SIG-M5 treated with dmso at 0.1 percent for 504 hours (cell line): ENCODE data around the gene MFSD1.

Source experiments
- DNase-seq: peaks from one replicate; lab custom pipeline; 2025; ENCODE audit not compliant: unreplicated experiment; lab: John Stamatoyannopoulos, UW

MFSD1 gene

DNA sequence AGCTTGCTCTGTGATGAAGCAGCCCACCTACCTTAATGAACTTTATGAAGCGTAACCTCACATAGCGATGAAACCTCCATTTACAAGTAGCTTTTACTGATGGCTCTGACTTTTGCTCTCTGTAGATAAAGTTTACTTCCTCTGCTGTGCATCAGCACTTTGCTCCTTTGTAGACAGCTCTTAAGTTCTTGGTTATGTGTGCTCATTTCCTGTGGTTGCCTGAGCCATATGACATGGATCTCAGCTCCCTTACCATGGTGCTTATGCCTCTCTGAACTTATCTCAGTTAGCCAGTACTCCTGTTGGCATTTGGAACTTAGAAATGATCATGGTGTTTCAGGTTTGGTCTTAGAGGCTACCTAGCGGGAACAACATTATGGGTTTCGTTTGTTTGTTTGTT, 7.8 kb downstream of the MFSD1 start:
- DNase-seq = peak; percentile 86

DNA sequence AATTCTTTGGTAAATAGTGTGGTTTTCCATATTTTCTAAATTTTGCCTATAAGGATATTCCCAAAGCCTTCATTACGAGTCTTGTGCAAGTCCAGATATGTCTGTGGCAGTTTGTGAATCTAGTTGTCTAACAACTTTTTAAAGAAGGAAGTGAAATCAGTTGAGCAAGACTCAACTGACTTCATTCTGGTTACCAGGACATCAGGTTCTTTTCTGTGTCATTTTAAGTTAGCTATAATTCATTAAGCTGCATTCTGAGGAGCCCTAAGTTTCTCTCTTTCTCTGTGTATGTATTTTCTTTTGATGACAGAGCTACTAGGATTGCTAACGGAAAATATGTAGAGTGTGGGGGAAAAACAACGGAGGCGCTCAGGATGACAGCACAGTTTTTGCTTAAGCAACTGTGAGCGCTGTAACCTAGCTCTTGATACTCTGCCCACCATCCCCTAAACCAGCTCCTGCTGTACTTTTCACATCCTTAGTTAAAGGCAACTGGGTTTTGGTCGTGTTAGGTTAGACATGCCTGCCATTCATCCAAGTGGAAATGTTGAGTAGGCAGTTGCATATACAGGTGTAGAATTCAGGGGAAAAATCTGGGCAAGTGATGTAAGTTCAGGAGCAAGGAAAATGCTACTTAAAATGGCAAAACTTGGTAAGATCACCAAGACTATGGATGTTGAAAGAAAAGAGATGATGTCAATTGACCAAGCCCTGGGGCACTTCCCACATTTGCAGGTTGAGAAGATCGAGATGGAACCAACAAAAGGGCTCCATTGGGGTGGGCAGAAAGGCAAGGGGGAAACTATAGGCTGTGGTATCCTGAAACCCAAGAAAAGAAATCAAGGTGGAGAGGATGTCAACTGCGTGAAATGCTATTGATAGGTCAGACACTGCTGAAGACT, 9.2 kb downstream of the MFSD1 start:
- DNase-seq = peak; percentile 78

DNA sequence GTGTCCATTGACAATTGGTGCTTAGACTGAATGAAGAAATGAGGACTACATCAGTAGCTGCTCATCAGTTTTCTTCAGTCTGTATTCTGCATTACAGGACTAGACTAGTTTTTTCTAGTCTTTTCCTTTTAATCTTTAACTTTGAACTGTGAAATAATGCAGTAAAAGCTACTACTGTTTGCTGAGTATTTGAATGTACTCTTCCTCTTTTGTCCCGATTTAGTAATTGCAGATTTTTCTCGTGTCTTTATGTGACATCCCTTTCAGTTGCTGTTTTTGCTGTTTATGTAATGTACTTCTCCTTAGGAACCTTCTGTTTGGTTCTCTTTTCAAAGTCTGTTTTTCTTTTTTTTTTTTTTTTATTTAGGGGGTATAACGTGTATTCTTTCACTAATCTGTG, 17.4 kb downstream of the MFSD1 start:
- no peak for DNase-seq

DNA sequence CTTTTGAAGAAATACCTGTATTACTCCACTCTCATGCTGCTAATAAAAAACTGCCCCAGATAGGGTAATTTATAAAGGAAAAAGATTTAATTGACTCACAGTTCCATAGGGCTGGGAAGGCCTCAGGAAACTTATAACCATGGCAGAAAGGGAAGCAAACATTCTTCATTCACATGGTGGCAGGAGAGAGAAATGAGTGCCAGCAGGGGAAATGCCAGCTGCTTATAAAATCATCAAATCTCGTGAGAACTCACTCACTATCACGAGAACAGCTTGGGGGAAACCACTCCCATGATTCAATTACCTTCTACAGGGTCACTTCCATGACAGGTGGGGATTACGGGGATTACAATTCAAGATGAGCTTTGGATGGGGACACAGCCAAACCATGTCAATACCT, 18.7 kb downstream of the MFSD1 start:
- no peak for DNase-seq

DNA sequence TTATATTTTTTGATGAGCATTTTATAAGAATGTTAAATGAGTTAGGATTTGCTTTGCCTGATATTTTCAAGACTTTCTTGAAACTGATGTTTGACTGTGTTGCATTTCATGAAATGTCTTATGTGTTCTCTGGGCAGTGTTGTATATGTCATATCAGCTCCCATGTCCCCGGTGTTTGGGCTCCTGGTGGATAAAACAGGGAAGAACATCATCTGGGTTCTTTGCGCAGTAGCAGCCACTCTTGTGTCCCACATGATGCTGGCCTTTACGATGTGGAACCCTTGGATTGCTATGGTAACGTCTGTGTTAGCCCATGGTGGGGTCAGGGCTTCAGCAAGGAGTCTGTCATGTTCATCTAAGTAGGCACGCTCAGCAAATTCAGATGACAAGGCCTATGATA, 20.0 kb downstream of the MFSD1 start:
- no peak for DNase-seq

DNA sequence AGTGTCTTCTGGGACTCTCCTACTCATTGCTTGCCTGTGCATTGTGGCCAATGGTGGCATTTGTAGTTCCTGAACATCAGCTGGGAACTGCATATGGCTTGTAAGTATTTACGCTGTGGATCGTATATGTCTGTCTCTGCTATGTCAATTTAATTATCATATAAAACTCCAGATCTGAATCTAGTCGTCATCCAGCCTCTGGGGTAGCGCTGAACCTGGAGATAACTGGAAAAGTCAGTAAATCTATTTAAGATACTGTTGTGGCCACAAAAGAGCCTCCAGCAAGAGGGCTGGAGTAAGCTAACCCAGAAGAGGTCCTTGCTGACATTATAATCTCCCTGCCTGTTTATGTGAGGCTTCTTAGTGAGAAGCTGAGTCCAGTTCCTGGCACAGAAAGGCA, 21.6 kb downstream of the MFSD1 start:
- DNase-seq = no peak

DNA sequence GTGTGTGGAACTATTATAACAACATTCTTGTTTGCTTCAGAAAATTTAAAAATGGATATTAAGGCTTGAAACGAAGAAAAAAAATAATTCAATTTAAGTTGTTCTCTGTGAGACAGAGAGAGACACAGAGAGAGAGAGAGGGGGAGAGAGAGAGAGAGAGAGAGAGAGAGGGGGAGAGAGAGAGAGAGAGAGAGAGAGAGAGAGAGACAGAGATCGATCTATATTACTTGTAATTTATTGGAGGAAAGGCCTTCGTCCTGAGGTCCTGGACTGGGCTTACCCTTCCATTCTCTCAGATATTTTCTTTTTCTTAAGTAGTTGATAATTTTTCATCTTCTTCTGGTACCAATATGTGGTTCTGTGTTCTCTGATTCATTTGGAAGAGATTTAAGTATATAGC, 25.9 kb downstream of the MFSD1 start:
- DNase-seq = no peak

DNA sequence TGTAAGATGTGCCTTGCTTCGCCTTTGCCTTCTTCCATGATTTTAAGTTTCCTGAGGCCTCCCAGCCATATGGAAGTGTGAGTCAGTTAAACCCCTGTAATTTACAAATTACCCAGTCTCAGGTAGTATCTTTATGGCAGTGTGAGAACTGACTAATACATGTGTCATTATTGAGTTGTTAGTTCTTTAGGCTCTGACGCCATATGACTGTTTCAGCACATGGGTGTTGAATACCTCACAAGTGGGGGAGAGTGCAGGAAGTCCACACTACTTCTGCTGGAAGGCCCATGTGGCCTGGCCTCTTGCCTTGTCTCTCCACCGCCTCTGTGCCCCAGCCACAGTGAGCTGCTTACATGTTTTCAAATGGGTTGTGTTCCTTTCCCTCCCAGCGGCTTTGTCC, 28.5 kb downstream of the MFSD1 start:
- DNase-seq = no peak

DNA sequence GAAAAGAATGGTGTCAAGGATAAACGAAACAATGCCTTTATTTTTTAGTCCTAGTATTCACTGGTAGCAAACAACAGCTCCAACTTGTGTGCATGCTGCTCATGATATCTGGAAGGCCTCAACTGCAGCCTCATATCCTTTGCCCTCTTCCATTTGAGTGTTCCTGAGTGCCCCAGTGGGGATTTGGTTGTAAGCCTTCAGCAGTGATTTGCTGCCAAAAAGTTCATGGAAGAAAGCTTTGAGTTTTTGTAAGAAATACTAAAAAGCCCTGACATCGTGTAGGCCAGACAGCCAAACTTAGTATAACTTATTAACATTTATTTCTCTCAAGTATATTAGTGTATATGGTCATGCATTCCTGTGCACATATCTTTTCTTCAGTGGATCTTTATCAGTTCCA, 30.0 kb downstream of the MFSD1 start:
- DNase-seq = no peak

DNA sequence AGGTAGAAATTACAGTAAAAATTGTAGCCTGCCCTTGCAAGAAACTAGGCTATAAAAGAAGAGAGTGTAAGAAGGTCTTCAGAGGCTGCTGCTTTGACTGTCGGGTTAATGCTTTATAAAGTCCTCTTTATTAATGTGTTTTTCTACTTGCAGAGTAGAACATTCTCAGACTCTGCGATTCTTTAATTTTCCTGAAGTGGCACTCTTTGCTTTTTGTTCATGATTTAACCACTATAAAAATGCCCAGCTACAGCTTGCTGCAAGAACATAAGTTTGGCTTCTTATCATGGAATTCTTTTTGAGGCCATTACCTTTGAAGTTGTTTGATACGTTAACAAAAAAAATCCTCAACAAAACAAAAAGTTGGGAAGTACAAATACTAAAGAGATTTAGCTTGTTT, 33.8 kb downstream of the MFSD1 start:
- DNase-seq = no peak

DNA sequence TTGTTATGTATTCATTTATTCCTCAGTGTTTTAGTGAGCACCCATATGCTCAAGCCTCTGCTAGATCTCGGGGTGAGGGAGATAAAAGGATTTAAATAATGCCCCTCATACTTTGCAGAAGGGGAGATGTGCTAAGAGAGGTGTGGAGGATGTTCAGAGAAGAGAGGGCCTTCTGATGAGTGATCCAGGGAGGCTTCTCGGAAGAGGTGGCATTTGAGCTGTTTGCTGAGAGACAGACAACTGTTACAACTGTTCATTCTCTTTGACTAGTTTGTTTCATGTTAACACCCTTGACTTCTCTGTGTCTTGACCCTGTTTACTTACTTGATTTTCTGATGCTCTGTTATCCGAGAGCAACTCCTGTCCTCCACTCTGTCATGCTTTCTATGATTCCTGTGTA, 34.5 kb downstream of the MFSD1 start:
- DNase-seq = no peak

DNA sequence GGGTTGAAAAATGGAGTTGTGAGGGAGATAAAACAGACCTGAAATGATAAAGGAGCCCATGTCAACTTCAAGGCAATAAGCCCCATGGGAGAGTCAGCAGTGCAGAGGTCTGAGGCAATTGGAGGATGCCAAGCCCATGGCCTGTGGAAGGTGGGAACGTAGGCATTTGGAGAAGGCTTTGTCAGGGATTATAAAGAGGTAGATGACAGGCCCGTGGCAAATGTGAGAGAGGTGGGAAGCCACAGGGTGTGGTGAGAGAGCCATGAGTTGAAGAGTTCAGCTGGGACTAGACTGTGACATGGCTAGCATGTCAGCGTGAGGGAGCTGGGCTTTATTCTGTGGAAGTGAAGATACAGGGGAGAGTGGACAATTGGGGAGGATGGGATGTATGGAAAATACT, 35.4 kb downstream of the MFSD1 start:
- no peak for DNase-seq

DNA sequence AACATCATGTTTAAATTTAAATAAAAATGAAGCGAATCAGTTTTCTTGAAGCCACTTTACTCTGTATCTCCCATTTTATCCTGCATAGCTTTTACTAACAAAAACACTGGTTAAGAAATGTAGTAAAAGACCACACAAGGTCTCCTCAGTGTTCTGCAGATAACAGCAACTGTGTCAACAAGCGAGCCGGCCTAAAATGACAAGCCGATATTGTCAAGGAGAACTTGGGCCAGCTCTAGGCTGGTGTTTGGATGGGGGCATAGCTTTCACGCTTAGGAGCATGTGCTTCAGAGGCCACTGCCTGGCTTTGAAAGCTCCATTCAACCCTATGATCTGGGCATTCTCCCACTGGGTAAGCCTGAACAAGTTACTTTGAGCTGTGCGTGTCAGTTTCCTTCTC, 38.1 kb downstream of the MFSD1 start:
- no peak for DNase-seq

DNA sequence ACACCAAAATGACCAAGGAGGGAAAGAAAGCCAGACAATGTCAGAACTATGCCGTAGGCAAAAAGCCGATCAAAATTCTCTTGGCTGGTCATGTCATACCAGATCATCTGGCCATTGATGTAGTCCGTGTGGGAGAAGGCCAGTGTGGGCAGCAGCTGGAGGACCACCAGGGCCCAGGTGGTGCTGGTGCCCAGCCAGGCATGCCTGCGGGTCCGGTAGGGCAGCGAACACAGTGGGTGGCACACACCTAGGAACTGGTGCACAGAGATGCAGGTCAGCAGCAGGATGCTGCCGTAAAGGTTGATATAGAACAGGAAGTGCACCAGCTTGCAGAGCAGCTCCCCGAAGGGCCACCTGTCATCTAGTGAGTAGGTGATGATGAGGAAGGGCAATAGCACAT, 39.5 kb downstream of the MFSD1 start:
- DNase-seq = no peak

DNA sequence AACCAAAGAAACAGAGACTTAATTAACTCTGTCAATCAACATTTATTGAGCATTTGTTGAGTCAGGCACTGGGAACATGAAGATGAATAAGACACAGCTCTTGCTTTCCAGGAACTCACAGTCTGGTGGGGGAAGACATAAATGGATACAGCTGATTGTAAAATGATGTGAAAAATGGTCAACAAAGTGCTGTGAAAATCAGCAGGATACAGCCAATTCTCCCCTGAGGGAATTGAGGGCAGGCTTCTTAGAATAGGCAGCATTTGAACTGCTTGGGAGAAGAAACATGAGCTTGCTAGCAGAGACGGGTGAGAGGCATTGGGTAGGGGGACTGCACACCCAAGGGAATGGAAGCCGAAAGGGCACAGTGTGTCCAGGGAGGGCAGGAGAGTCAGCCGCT, 41.1 kb downstream of the MFSD1 start:
- no peak for DNase-seq

DNA sequence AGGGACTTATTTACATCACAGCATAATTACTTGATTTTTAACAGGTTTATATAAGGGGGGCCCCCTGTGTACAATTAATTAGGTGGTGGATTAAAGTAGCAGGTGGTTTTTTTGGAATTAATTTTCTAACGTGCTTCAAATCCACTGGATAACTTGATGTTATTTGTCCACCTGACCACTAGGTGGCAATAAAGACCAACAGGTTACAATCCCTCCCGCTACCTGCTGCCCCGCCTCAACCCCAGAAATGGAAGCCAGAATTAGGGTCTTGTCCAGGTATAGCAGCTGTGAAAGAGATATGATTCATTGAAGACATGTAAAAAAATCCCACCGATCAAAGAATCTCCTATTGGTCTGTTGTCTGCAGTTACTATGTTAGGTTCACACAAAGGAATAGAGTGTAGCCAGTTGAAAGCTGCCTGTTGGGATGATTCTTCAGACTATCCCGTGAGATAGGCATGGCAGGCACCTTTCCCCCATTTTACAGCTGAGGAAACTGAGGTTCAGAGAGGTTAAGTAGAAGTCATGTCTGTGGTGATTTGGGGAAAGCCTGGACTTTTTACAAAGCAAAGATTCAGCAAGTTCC, 44.0 kb downstream of the MFSD1 start:
- peak; percentile 25 for DNase-seq

DNA sequence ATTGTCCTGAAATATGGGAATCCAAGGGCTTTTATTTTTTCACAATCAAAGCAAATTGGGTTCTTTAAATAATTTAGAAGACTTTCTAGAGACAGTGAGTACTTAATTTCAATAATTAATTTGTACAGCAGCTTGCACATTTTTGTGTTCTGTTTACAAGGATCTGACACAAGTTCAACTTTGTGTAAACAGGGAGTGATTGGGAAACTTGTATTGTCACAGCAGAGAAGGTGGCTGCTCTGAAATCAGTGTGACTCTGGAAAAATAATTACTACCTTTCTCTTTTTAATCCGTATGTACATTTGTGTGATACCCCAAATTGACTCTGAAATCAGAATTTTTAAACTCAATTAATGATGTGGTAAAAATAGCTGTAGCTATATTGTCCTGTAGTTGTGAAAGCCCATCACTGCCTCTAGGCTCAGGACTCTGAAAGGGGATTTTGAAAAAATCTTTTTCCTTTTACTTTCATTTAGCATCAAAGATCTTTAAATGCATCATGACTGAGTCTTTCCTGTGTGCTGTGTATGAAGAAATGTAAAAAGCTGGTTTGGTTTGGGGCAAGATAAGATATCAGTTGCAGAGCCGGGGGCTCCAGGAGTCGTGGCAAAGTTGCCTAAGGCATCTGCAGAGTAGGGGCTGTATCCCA, 45.1 kb downstream of the MFSD1 start:
- no peak for DNase-seq

DNA sequence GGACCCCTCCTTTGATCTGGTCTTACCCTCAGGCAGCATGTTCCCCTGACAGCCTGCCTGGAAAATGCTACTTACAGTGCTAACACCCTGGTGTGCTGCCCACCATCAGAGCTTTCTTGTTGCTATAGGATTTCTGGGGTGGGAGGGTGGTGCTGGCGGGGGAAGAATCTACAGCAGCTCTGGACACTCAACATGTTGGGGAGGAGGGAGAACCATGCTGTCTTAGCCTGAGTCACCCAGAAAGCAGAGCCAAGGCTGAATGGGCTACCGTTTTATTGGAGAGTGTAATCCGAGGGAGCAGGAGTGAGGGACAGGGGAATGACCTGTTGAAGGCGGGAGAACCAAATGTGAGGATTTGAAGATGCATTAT, 45.6 kb downstream of the MFSD1 start:
- DNase-seq = no peak

DNA sequence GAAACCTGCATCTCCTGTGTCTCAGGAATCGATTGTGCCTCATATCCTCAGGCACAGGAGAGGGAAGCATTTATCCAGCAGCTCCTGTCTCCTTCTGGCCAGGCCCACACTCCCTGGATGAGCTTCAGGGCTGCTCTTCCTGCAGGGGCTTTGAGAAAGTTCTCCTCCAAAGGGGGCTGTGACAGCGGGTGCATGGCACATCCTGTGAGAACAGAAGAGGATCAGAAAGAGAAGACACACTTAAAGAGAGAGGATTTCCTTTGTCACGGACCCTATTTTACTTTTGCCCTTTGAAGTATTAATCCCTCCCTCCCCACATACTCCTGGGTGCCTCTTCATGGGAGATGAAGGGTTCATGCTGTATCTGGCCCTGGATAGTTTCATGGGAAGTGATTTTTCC, 46.0 kb downstream of the MFSD1 start:
- no peak for DNase-seq

DNA sequence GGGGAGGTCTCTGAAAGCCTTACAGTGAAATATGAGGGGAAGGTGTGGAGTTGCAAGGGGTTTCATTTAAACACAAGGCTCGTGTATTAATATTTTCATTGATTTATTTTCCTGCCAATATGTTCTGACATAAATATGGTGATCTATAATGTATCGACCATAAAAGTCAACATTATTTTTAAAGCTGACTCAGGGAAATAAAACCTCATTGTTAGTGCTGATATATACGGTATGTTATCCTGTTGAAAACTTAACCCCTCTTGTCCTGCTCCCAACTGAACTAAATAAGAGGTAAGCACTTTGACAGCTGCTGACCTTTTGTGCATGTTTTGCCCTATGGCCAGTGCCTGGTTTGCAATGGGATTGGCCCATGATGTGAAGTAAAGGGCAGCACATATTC, 47.9 kb downstream of the MFSD1 start:
- no peak for DNase-seq

DNA sequence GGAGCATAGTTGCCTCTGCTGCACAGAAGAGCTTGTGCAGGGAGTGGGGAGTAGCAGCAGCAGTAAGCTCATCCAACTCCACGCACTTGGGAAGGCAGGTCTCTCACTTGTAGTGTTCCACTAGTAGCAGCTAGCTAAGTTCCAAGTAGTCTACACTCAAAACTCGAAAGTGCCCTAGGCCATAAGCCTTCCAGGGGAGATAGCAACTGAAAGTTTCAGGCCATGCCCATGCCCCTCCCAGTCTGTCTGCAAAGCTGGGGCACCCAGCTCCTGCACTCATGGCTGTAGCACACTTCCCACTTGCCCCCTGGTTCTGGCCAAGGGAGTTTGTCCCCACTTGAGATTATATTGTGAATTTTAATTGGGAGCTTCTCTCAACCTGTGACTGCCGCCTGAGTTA, 57.5 kb downstream of the MFSD1 start:
- DNase-seq = no peak

DNA sequence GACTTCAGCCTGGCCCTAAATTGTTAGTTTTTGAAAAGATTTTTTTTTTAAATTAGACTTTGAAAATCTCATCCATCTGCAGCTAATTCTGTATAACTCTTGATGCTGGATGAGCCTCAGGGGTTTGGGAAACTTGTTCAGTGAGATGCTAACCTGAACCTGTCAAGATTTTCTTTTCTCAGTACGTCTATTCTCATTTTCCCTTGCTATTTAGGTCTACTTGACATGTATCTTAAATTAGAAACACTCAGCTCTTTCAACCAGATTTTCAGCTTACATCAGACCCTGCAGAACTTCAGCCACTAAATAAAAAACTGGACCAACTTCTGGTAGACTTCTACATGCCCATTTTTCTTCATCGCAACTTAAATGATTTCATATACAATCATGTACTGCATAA, 61.4 kb downstream of the MFSD1 start:
- DNase-seq = no peak
